ENCODE results near the gene PYGB. TPM values are rescaled to one million over a fixed set of nuclear protein-coding genes. Genes with fewer than 3 reads are reported as not detected.
A peak's percentile ranks its signal among the peaks of the same experiment; 100 is the strongest.

Gene PYGB
- total RNA-seq, 6 donors from 2014 or later = 59.4 to 128 (median 98.4) TPM

GRCh38 chr20:25203871-25204320 lies 44.0 kb upstream of the PYGB start:
- WGBS, 2 donors = 23 to 50% methylated on average over 1 of the region's 1 CpG
- TF ChIP-seq POLR2A (IDR thresholded peaks at IDR 0.05) = no peak
- no peak for TF ChIP-seq EP300 (IDR thresholded peaks at IDR 0.05)
- no peak for TF ChIP-seq CTCF (IDR thresholded peaks at IDR 0.05)
- no peak for TF ChIP-seq POLR2AphosphoS5 (IDR thresholded peaks at IDR 0.05)
- ATAC-seq (ENCODE audit: low FRiP score in 2 of 2) = peak in 1 of 2 donors; percentile 52
- no peaks in the 10 kb centered on the region for H3K9me3 ChIP-seq
- H3K27me3 ChIP-seq = no peaks in the 10 kb centered on the region
- peaks cover 0 to 25% (median 6%) of the 10 kb centered on the region in 4 donors for H3K4me1 ChIP-seq
- peak overlapping the region in 2 of 4 donors; percentile 44 to 53 for H3K27ac ChIP-seq
- peaks cover 0 to 6% (median 2%) of the 10 kb centered on the region in 4 donors for H3K36me3 ChIP-seq
- DNase-seq = no peak
- no peak overlapping the region for H3K4me3 ChIP-seq

- H3K27me3 ChIP-seq = no peaks in the 10 kb centered on the region
- peaks cover 0 to 6% (median 2%) of the 10 kb centered on the region in 4 donors for H3K36me3 ChIP-seq
- TF ChIP-seq EP300 (IDR thresholded peaks at IDR 0.05) (no peak), CTCF (IDR thresholded peaks at IDR 0.05) (no peak), POLR2A (IDR thresholded peaks at IDR 0.05) (no peak), POLR2AphosphoS5 (IDR thresholded peaks at IDR 0.05) (no peak)
- WGBS, 2 donors = 86 to 90% methylated on average over 7 to 9 of the region's 9 CpGs
- peaks cover 0 to 25% (median 6%) of the 10 kb centered on the region in 4 donors for H3K4me1 ChIP-seq
- H3K27ac ChIP-seq = peak overlapping the region in 2 of 4 donors; percentile 44 to 53
- H3K4me3 ChIP-seq = no peak overlapping the region
- no peaks in the 10 kb centered on the region for H3K9me3 ChIP-seq
- no peak for DNase-seq
- ATAC-seq (ENCODE audit: low FRiP score in 2 of 2) = peak in 1 of 2 donors; percentile 62
Observed at GRCh38 chr20:25204550-25205276, 43.2 kb upstream of the PYGB start.

GRCh38 chr20:25205277-25206062 lies 42.4 kb upstream of the PYGB start:
- H3K9me3 ChIP-seq = no peaks in the 10 kb centered on the region
- ATAC-seq (ENCODE audit: low FRiP score in 2 of 2) (peak in 1 of 2 donors; percentile 28), DNase-seq (no peak)
- 72 to 87% methylated on average over 17 of the region's 21 CpGs for WGBS, 2 donors
- H3K4me1 ChIP-seq = peaks cover 0 to 25% (median 6%) of the 10 kb centered on the region in 4 donors
- no peaks in the 10 kb centered on the region for H3K27me3 ChIP-seq
- H3K36me3 ChIP-seq = peaks cover 0 to 11% (median 8%) of the 10 kb centered on the region in 4 donors
- no peak overlapping the region for H3K4me3 ChIP-seq
- peak overlapping the region in 2 of 4 donors; percentile 44 to 53 for H3K27ac ChIP-seq
- TF ChIP-seq EP300 (IDR thresholded peaks at IDR 0.05) (no peak), CTCF (IDR thresholded peaks at IDR 0.05) (no peak), POLR2AphosphoS5 (IDR thresholded peaks at IDR 0.05) (no peak), POLR2A (IDR thresholded peaks at IDR 0.05) (no peak)

GRCh38 chr20:25206063-25206403 lies 41.9 kb upstream of the PYGB start:
- DNase-seq = no peak
- WGBS, 2 donors = 92 to 100% methylated on average over 3 to 9 of the region's 9 CpGs
- no peaks in the 10 kb centered on the region for H3K9me3 ChIP-seq
- no peak for ATAC-seq (ENCODE audit: low FRiP score in 2 of 2)
- peaks cover 0 to 25% (median 6%) of the 10 kb centered on the region in 4 donors for H3K4me1 ChIP-seq
- TF ChIP-seq POLR2AphosphoS5 (IDR thresholded peaks at IDR 0.05) (no peak), POLR2A (IDR thresholded peaks at IDR 0.05) (no peak), CTCF (IDR thresholded peaks at IDR 0.05) (no peak), EP300 (IDR thresholded peaks at IDR 0.05) (no peak)
- no peak overlapping the region for H3K4me3 ChIP-seq
- H3K27ac ChIP-seq = no peak overlapping the region
- no peaks in the 10 kb centered on the region for H3K27me3 ChIP-seq
- peaks cover 0 to 16% (median 11%) of the 10 kb centered on the region in 4 donors for H3K36me3 ChIP-seq
